IPS-18c (cell line): Measurements from ENCODE around the gene TNFRSF8.

Experiments used
- H3K4me3 ChIP-seq: 2 replicates; pipeline ENCODE4 v1.7.0; 2013; ENCODE audit warnings: low read depth, mild to moderate bottlenecking, low read length, moderate library complexity; ENCODE audit not compliant: insufficient read depth
- H3K9me3 ChIP-seq: one replicate; pipeline ENCODE4 v1.6.1; 2013; ENCODE audit warnings: mild to moderate bottlenecking, low read length, moderate library complexity; ENCODE audit not compliant: control insufficient read depth, insufficient read depth

The TNFRSF8 gene

GRCh38 chr1:12142141-12142823 is 79.2 kb downstream of the TNFRSF8 start:
- Histone ChIP-seq H3K9me3 (no peaks in the 10 kb centered on the region), H3K4me3 (no peak overlapping the region)

DNA sequence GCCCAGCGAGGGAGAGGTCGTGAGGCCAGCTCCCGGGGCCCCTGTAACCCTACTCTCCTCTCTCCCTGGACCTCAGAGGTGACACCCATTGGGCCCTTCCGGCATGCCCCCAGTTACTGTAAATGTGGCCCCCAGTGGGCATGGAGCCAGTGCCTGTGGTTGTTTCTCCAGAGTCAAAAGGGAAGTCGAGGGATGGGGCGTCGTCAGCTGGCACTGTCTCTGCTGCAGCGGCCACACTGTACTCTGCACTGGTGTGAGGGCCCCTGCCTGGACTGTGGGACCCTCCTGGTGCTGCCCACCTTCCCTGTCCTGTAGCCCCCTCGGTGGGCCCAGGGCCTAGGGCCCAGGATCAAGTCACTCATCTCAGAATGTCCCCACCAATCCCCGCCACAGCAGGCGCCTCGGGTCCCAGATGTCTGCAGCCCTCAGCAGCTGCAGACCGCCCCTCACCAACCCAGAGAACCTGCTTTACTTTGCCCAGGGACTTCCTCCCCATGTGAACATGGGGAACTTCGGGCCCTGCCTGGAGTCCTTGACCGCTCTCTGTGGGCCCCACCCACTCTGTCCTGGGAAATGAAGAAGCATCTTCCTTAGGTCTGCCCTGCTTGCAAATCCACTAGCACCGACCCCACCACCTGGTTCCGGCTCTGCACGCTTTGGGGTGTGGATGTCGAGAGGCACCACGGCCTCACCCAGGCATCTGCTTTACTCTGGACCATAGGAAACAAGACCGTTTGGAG is 80.0 kb downstream of the TNFRSF8 start:
- H3K9me3 ChIP-seq: no peaks in the 10 kb centered on the region

DNA sequence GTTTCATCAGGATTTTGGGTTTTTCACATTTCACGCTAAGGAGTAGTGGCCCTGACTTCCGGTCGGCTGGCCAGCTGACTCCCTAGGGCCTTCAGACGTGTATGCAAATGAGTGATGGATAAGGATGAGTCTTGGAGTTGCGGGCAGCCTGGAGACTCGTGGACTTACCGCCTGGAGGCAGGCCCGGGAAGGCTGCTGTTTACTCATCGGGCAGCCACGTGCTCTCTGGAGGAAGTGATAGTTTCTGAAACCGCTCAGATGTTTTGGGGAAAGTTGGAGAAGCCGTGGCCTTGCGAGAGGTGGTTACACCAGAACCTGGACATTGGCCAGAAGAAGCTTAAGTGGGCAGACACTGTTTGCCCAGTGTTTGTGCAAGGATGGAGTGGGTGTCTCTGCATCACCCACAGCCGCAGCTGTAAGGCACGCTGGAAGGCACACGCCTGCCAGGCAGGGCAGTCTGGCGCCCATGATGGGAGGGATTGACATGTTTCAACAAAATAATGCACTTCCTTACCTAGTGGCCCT is 80.6 kb downstream of the TNFRSF8 start:
- Histone ChIP-seq H3K9me3 (no peaks in the 10 kb centered on the region), H3K4me3 (no peak overlapping the region)

More for the DNA sequence above, 80.0 kb downstream of the TNFRSF8 start:
- H3K4me3 ChIP-seq: no peak overlapping the region

- Histone ChIP-seq H3K4me3 (no peak overlapping the region), H3K9me3 (no peaks in the 10 kb centered on the region)
Observed at GRCh38 chr1:12144236-12144635, 81.1 kb downstream of the TNFRSF8 start.

GRCh38 chr1:12144969-12145368 is 81.9 kb downstream of the TNFRSF8 start:
- H3K4me3 ChIP-seq: no peak overlapping the region
- H3K9me3 ChIP-seq: no peaks in the 10 kb centered on the region

GRCh38 chr1:12145616-12146342 is 82.7 kb downstream of the TNFRSF8 start:
- no peaks in the 10 kb centered on the region for H3K9me3 ChIP-seq
- H3K4me3 ChIP-seq: no peak overlapping the region

DNA sequence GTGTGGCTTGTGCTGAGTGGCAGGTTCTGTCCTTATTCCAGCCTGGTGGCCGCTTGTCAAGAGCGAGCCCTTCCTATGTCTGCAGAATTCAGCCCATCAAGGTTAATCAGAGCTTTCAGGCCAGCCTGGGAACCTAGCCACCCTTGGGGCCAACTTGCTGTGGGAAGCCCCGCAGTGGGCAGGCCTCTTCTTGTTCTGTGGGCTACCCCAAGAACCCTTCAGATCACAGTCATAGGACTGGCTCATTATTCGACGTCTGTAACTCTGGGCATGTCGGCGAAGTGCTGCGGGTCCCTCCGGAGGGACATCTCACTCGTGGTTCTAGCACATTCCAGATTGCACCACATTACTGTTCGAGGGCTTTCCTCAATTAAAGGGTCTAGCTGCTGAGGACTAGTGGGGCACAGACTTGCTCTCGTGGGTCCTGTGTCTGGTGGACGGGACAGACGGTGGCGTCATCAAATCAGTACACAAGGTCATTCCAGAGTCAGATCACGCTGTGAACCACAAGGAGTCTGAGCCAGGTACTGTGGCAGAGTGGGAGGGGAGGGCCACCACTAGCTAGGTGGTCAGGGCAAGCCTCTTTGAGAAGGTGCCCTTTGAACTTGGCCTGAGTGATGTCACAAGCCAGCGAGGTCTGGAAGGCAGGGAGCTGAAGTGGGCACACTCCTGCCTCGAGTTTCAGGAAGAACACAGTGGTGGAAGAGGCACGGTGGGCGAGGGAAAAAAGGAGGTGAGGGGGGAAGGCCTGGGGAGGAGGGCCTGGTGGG is 83.4 kb downstream of the TNFRSF8 start:
- H3K9me3 ChIP-seq: no peaks in the 10 kb centered on the region
- no peak overlapping the region for H3K4me3 ChIP-seq

DNA sequence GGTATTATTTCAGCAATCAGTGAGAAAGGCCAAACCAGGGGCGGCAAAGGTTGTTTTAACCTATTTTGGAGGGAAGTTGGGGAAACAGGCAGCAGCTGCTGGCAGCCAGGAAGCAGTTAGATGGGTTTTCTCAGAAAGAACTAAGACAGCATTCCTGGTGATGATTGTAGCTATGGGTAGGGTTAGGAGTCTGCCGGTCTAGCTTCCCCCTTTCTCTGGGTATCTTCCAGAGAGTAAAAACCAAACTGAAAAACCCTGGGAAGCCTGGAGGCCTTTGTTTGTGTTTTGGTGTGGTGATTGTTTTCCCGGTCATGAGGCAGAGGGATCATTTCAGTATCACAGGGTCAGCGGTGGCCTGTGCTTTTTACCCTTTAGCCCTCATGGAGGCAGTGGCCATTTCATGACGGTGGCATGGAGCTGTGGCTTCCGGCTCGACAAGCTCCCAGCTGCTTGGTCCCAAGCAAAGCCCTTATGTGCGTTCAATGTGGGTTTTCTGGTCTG is 84.1 kb downstream of the TNFRSF8 start:
- no peak overlapping the region for H3K4me3 ChIP-seq
- no peaks in the 10 kb centered on the region for H3K9me3 ChIP-seq

DNA sequence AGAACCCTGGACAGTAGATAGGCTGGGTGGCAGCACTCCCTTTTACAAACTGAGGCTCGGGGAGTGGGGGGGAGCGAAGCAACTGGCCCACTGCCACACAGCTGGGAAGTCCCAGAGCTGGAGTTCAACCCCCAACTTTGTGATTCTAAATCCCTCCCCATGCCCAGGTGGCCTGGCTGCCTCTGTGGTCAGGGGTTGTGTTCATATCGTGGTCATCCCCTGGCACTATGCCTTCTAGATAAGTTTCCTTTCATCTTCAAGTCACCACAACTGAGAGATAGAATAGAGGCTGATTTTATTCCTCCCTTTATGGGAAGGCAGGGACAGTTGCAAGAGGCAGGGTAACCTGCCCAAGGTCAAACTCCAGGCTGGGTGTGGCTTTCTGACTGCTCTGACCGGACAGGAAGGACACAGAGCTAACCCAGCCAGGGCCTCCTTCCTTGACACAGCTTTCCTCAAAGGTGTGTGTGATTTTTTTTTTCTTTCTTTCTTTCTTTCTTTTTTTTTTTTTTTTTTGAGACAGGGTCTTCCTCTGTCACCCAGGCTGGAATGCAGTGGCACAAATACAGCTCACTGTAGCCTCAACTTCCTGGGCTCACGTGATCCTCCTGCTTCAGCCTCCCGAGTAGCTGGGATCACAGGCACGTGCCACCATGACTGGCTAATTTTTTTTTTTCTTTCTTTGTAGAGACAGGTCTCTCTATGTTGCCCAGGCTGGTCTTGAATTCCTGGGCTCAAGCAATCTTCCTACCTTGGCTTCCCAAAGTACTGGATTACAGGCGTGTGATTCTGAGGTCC is 85.3 kb downstream of the TNFRSF8 start:
- Histone ChIP-seq H3K4me3 (no peak overlapping the region), H3K9me3 (no peaks in the 10 kb centered on the region)

GRCh38 chr1:12148958-12149790 is 86.1 kb downstream of the TNFRSF8 start:
- Histone ChIP-seq H3K4me3 (no peak overlapping the region), H3K9me3 (no peaks in the 10 kb centered on the region)

GRCh38 chr1:12149791-12150175 is 86.7 kb downstream of the TNFRSF8 start:
- H3K9me3 ChIP-seq: no peaks in the 10 kb centered on the region
- no peak overlapping the region for H3K4me3 ChIP-seq

- Histone ChIP-seq H3K9me3 (no peaks in the 10 kb centered on the region), H3K4me3 (no peak overlapping the region)
Observed at GRCh38 chr1:12150456-12151200, 87.5 kb downstream of the TNFRSF8 start.

DNA sequence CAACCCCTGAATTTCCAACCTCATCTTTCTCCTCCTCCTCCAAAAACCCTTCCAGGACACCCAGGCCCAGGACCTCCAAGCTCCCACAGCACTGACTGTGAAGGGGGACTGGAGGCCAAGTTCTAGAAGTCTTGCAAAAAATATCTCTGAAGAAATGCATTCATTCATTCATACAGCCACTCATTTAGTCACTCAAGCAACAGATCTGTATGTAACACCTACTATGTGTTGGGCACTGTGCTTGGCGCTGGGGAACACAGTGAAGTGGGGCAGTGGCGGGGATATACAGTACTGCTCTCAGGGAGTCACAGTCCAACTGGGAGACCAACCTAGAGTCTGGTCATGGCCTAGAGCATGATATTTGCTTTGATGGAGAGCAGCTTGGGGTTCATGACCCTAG is 88.4 kb downstream of the TNFRSF8 start:
- H3K4me3 ChIP-seq: no peak overlapping the region

GRCh38 chr1:12152113-12152891 is 89.2 kb downstream of the TNFRSF8 start:
- no peaks in the 10 kb centered on the region for H3K9me3 ChIP-seq
- no peak overlapping the region for H3K4me3 ChIP-seq

More for the DNA sequence above, 88.4 kb downstream of the TNFRSF8 start:
- no peaks in the 10 kb centered on the region for H3K9me3 ChIP-seq
